NOMO-1 treated with dmso at 0.1 percent for 144 hours (cell line): ENCODE measurements around the gene APOBEC4.
"Not testable (repeated sequence)": the region's sequence is repeated elsewhere in the genome, so short reads cannot be mapped to it uniquely, and the experiment has no call there.

ENCODE experiments used
- DNase-seq: peaks from one replicate; lab custom pipeline; 2025; ENCODE audit not compliant: unreplicated experiment; lab: John Stamatoyannopoulos, UW

APOBEC4 gene

GRCh38 chr1:183635606-183636333, 17.3 kb downstream of the APOBEC4 start, which contains the start of gene ARPC5:
Gene ARPC5 (minus strand): TSS chr1:183635783. CDS start chr1:183635659, 124 bp downstream.
- DNase-seq: peak; percentile 99

- DNase-seq: no peak
Observed at GRCh38 chr1:183635099-183635605, 18.0 kb downstream of the APOBEC4 start.

DNA sequence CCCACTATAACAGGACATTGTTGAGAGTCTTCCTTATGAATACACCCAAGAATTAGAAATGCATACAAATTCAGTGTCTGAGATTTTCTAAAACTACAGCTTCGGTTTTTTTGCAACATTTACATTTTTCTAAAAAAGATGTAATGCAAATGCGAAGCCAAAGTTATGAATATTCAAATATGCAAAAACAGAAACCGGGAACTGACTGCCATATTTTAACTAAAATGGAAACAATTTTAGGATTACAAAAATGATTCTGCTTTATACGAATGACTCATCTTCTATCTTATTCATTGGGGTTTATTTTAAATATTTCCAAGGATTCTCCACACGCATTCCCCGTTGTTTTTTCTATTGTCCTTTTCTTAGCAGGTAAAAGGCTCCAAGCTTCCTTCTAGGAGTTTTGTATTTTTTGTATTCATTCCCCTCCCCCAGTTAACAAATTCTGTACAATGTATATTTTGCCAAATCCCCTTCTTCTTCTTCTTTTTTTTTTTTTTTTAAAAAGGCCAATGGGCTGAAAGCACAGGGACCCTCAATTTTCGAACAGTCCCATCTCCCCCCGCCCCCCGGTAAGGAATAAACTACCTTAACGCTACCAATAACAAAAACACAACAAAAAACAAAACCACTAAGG, 18.6 kb downstream of the APOBEC4 start:
- DNase-seq: no peak

DNA sequence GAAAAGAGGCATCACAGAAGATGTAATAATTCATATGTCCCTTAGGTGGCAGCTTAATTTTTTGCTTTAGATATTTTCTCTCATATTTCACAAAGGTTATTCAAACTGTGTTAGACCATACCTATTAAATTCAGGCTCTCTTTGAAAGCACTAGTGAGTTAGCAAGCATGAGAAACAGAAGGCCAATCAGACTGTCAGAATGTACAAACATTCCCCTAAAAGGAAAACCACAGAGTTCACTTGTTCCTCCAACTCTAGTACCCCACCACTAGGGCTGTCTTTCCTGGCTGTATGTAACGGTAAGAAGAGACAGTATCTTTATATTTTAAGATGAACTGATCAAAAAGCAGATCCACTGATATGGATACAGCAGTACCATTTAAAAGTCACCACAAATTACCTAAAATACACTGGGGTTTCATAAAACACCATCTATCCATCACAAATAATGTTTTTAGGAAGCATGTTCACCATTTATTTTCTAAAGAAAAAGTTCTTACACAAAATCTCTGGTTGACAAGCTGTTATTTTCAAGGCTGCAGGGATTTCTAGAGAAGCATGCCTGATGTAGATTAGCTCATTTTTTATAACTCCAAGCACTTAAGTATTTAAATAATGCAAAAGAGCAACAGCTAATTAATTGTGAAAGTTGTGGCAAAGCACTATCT, 19.3 kb downstream of the APOBEC4 start:
- peak; percentile 21 for DNase-seq

DNA sequence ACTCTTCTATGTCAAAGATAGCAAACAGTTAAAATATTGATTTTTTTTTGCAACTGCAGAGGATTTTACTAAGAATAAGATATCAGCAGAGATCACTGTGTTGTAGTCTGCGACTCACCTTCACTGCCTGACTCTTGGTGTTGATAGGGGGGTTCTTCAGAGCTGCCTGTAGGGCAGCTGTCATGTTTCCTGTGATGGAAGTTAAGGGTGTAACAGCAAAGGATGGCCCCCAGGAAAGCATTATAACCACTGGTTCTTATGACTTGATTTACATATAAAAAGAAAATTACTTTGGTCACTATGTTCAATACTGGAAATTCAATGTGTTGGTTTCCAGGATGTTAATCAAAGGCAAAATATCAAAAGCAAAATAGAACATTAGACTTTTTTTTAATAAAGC, 20.2 kb downstream of the APOBEC4 start:
- no peak for DNase-seq

GRCh38 chr1:183632114-183632513, 21.0 kb downstream of the APOBEC4 start:
- no peak for DNase-seq

DNA sequence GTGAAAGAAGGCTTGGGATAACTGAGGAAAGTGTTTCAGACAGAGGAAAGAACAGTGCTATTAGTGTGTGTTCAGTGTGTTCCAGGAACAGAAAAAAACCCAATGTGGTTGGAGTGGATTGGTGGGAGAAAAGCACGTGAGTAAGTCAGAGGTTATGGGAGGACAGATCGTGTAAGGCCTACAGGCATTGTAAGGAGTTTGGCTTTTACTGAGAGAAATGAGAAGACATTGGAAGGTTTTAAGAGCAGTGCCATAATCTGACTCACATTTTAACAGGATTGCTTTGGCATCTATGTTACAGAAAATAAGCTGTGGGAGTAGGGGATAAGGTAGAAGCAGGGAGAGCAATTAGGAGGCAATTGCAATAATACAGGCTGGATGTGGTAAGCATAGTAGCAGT, 22.4 kb downstream of the APOBEC4 start:
- no peak for DNase-seq

- no peak for DNase-seq
Observed at GRCh38 chr1:183628537-183628936, 24.6 kb downstream of the APOBEC4 start.

- not testable (repeated sequence) for DNase-seq
Observed at GRCh38 chr1:183626236-183626635, 26.9 kb downstream of the APOBEC4 start.

DNA sequence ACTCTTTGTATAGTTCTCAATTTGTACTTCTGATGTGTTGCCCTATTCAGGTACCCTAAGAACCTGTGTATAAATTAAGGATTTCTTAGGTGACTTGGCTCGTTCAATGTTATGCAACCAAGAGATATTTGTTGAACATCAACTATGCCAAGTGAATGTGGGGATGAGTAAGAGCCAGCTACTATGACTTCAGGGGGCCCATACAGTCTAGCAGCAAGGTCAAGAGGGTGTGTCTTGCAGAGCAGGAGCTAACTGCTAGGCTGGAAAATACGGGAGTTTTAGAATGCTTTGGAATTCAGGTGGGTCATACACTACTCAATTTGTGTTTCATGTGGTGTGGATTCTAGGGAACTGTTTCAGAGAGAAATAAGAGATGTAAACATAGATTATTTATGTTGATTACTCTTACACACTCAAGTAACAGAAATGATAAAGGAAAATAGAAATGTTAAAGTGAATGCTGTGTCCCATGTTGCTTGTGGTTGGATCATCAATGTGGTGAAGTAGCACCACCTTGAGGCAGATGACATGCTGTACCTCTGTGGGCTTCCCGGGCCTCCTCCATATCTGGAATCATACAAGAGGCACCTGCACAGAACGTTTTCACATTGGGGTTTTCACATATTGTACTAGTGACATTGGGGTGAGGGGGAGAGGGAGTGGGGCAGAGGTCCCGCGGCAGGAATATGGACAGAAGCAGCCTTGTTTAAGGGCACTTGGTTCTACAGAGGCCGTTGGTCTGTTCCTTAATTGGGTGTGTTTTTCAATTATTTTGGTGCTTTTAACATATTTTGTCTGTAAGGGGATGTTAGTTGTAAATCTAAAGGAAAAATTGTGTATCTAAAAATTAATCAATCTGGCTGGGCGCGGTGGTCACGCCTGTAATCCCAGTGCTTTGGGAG, 30.0 kb downstream of the APOBEC4 start:
- DNase-seq: no peak

DNA sequence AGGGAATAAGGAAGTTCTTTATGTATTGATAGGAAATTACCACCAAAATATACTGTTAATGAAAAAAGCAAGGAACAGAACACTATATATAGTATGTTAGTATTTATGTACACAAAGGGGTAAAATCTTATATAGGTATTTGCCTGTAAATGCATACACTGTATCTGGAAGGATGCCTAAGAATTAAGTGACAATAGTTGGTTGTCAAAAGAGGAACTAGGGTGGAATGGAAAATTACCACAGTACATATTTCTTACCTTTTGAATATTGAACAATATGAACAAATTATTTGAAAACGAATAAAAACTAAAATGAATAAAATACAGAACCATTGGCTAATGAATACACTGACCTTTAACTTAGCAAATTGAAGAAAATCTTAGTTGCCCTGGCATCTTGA, 31.1 kb downstream of the APOBEC4 start:
- DNase-seq: no peak

DNA sequence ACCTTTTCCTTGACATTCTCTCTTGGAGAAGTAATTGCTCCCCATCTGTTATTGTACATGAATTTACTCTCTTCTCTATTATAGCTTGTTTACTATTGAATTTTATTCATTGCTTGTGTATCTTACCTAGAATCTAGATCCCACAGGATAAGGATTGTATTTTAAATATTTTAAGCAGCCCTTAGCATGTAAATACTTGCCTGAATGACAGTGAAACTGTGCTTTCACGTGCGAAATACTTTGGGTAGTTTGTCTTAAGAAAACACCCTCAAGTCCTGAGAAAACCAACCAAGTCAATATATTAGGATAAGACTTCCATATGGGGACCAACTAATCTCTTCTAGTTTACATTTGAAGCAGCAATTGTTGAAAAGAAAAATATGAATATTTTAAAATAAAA, 32.8 kb downstream of the APOBEC4 start:
- no peak for DNase-seq

DNA sequence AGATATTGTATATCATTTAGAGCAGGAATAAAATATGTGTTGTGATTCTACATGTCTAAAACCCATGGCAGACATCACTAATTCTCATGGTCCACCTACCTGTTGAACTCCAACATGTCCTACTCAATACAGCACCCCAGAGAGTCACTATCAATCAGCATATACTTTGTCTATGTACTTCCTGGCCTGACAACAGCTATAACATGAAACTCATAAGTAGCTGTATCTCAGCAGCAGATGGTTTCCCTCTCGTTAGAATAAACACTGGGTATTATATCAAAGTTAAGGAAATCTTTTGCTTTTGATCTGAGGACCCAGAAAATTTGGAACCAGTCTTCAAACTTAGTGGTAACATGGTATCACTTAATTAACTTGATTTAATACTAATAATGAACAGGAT, 33.3 kb downstream of the APOBEC4 start:
- no peak for DNase-seq

GRCh38 chr1:183618202-183618601, 34.9 kb downstream of the APOBEC4 start:
- not testable (repeated sequence) for DNase-seq

DNA sequence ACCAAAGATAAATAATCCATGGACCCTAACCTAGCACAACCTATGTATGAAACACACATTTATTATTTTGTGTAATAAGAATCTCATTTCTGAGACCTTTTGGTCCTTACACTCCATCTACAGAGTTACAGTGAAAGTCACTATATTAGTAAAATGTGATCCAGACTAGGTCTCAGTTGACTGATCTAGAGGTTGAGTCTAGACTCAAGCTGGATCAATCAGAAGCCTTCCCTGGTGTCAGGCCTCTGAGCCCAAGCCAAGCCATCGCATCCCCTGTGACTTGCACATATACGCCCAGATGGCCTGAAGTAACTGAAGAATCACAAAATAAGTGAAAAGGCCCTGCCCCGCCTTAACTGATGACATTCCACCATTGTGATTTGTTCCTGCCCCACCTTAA, 40.1 kb downstream of the APOBEC4 start:
- not testable (repeated sequence) for DNase-seq

DNA sequence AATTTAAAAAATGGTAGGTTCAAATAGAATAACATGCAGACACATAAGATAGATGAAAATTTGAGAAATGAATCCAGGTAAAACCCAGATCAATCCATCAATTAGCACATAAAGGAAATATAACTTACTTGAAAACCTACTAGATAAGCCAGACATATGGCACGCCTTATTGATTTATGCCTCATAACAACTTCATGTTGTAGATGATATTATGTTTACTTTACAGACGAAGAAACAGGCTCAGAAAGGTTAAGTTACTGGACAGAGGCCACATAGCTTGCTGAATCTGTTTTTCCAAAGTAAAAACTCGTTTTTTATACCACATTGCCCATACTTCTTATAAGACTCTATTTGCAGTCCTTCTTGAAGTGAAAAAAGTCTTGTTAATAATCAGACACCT, 40.7 kb downstream of the APOBEC4 start:
- DNase-seq: no peak

GRCh38 chr1:183611021-183611420, 42.1 kb downstream of the APOBEC4 start:
- DNase-seq: no peak

GRCh38 chr1:183609759-183610452, 43.2 kb downstream of the APOBEC4 start:
- DNase-seq: no peak

GRCh38 chr1:183609313-183609712, 43.8 kb downstream of the APOBEC4 start:
- DNase-seq: peak; percentile 76

DNA sequence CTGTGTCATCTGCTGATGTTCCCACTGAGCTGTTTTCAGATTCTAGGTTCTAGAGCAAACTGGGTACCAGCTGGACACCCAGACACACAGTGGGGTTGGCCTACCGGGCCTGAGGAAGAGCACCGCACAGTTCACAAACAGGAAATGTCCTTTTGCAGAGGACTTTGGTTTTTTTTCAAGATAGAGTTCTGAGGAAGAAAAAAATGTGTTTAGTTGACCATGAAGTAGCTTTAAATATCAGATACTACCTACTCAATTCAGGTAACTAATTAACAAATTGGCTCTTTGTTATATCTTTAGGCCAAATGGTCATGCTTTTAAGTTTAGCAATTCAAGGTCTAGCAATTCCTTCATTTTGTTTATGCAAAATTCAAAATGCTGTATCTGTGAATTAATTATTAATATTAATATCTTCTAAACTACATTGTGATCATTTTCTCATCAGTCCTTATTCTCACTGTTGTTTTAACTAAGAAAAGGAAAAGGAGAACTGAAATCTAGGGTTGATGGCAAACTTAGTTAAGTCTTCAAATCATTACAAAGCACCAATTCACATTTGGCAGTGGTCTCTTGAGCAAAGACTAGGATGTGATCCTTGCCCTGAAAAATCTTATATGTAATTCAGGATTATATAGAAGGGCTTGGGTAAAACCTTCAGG, 45.7 kb downstream of the APOBEC4 start:
- DNase-seq: no peak
